ENCODE measurements around the gene SYPL2.
"Not testable (repeated sequence)": the region's sequence is repeated elsewhere in the genome, so short reads cannot be mapped to it uniquely, and the experiment has no call there.

SYPL2 gene

GRCh38 chr1:109472779-109473178 is 6.4 kb downstream of the SYPL2 start:
- DNase-seq (ENCODE audit: low spot score): no peak

- not testable (repeated sequence) for DNase-seq (ENCODE audit: low spot score)
Observed at GRCh38 chr1:109473284-109474057, 7.1 kb downstream of the SYPL2 start.

- DNase-seq (ENCODE audit: low spot score): no peak
Observed at GRCh38 chr1:109474697-109475096, 8.4 kb downstream of the SYPL2 start.

- no peak for DNase-seq (ENCODE audit: low spot score)
Observed at GRCh38 chr1:109475261-109475660, 8.9 kb downstream of the SYPL2 start.

- no peak for DNase-seq (ENCODE audit: low spot score)
Observed at GRCh38 chr1:109476825-109477224, 10.5 kb downstream of the SYPL2 start.

GRCh38 chr1:109477821-109478220 is 11.5 kb downstream of the SYPL2 start:
- no peak for DNase-seq (ENCODE audit: low spot score)

- no peak for DNase-seq (ENCODE audit: low spot score)
Observed at GRCh38 chr1:109478806-109479205, 12.5 kb downstream of the SYPL2 start.

GRCh38 chr1:109479311-109479710 is 13.0 kb downstream of the SYPL2 start:
- no peak for DNase-seq (ENCODE audit: low spot score)

GRCh38 chr1:109479901-109480300 is 13.6 kb downstream of the SYPL2 start:
- no peak for DNase-seq (ENCODE audit: low spot score)

- DNase-seq (ENCODE audit: low spot score): no peak
Observed at GRCh38 chr1:109481646-109482045, 15.3 kb downstream of the SYPL2 start.

GRCh38 chr1:109482242-109482641 is 15.9 kb downstream of the SYPL2 start:
- DNase-seq (ENCODE audit: low spot score): no peak

GRCh38 chr1:109482791-109483671 is 16.7 kb downstream of the SYPL2 start:
- DNase-seq (ENCODE audit: low spot score): no peak

- peak; percentile 87 for DNase-seq (ENCODE audit: low spot score)
Observed at GRCh38 chr1:109483672-109484518, 17.5 kb downstream of the SYPL2 start, which contains the start of gene ATXN7L2. TSS of gene ATXN7L2 (plus strand) at chr1:109483905. CDS start at chr1:109483954, 49 bp downstream.

GRCh38 chr1:109484519-109484975 is 18.2 kb downstream of the SYPL2 start:
- DNase-seq (ENCODE audit: low spot score): no peak

GRCh38 chr1:109485001-109485400 is 18.7 kb downstream of the SYPL2 start:
- no peak for DNase-seq (ENCODE audit: low spot score)

GRCh38 chr1:109487261-109487660 is 20.9 kb downstream of the SYPL2 start:
- DNase-seq (ENCODE audit: low spot score): no peak

GRCh38 chr1:109488201-109488600 is 21.9 kb downstream of the SYPL2 start:
- DNase-seq (ENCODE audit: low spot score): no peak

GRCh38 chr1:109488696-109489095 is 22.4 kb downstream of the SYPL2 start:
- DNase-seq (ENCODE audit: low spot score): no peak

- DNase-seq (ENCODE audit: low spot score): peak; percentile 76
Observed at GRCh38 chr1:109490029-109490933, 23.9 kb downstream of the SYPL2 start.

- DNase-seq (ENCODE audit: low spot score): no peak
Observed at GRCh38 chr1:109490934-109491302, 24.6 kb downstream of the SYPL2 start.

GRCh38 chr1:109491372-109491771 is 25.0 kb downstream of the SYPL2 start:
- no peak for DNase-seq (ENCODE audit: low spot score)
